Effector CD4-positive, alpha-beta T cell (primary cell): ENCODE measurements around the gene BOD1.
"Not testable (repeated sequence)": the region's sequence is repeated elsewhere in the genome, so short reads cannot be mapped to it uniquely, and the experiment has no call there.

ENCODE experiments used
- DNase-seq: peaks from one replicate; pipeline ENCODE4 v3.0.0-alpha.2; 2020

BOD1 gene

DNA sequence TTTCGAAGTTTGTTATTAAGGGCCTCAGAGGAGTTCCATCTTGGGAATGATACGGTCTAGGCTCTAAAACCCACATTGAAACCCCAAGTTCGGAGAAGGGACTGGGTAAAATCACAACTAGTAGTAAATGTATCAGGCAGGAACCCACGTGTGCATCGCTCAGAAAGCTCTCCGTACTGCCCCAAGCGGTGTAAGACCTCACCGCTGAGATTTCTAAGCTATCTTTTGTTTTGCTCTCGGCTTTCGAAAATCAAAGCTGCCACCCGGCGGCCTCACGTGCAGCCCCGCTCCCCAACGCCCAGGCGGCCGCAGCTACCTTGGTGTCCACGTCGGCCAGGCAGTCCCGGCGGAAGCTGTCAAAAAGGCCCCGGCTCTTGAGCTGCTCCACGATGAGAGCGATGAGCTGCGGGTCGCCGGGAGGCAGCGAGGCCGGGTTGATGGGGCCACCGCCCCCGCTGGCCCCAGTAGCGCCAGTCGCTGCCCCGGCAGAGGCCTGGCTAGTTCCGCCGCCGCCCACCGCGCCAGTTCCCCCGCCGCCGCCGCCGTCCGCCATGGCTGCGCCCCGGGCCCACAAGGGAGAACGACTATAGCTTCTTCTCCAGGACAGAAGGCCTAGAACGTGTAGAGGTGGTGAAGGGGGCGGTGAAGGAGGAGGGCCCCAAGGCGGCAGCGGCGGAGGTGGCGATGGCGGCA, 420 bp downstream of the BOD1 start:
- peak; percentile 62 for DNase-seq

- no peak for DNase-seq
Measured at GRCh38 chr5:173614591-173614990, 1.9 kb downstream of the BOD1 start.

- DNase-seq, result no peak
Measured at GRCh38 chr5:173613433-173614159, 2.9 kb downstream of the BOD1 start.

DNA sequence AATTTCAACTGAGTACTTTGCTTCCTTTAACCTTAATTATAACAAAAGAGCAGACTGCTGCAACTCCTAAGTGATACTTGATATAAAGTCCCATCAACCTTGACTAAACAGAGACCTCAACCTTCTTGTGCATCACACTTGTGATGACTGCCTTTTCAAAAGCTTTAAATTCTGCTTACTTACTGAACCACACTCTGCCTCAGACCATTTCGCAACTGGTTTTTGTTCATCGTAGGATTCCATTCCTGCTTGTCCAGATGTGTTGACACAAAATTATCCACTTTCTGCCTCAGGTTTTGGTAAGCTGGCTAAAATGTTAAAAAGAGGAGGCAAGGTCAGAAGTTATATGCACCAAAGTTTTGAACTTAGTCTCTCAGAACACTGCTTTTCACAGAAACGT, 3.5 kb downstream of the BOD1 start:
- no peak for DNase-seq

DNA sequence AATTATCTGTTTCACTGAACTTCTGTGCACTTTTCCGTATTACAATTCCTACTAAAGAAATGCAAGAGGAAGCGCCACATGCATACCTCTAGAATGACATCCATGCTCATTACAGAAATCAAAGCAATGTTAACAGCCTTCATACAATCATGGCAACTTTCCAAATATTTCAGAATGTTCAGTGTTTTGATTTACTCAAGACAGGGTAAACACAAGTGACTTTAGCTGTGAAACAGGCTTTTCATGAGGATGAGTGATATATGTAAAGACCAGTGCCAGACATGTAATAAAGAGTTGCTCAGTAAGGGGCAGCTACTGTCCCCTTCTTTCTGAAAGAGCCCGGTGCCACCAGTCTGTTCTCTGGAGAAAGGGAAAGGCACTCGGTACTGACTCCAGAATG, 4.7 kb downstream of the BOD1 start:
- DNase-seq, result no peak

- DNase-seq, result no peak
Measured at GRCh38 chr5:173604141-173604540, 12.3 kb downstream of the BOD1 start.

- no peak for DNase-seq
Measured at GRCh38 chr5:173602423-173602822, 14.0 kb downstream of the BOD1 start.

DNA sequence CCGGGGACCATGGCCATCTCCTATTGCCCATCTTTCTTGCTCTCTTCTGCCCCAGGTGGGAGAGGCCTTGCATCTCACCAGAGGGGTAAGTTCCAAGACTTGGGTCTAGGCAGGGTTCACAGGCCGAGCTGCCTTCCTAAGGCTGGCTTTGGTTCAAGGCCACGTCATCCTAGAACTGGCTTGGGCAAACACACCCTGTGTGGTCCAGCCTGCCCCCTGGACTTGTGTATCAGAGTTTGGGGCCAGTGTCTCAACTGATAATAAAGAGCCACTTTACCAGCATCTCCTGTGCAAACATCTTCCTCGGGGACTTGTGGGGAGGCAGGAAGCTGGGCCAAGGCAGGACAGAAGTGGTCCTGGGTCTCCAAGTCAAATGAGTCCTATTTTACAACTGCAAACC, 17.8 kb downstream of the BOD1 start:
- DNase-seq, result no peak

DNA sequence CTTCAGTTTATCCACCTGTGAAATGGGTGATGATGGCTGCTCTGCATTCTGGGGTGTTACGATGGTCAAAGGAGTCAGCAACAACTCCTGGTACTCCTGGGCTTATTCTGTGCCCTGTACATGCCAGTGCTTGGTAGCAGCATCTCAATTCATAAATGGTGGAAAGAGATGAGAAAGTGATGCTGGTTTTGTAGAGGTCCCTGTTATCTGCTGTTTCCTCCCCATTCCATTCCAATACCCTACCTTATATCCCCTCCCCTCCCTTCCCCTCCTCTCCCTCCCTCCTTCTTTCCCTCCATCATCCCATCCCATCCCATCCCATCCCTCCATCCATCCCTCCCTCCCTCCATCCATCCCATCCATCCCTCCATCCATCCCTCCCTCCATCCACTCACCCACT, 19.1 kb downstream of the BOD1 start:
- DNase-seq, result no peak

DNA sequence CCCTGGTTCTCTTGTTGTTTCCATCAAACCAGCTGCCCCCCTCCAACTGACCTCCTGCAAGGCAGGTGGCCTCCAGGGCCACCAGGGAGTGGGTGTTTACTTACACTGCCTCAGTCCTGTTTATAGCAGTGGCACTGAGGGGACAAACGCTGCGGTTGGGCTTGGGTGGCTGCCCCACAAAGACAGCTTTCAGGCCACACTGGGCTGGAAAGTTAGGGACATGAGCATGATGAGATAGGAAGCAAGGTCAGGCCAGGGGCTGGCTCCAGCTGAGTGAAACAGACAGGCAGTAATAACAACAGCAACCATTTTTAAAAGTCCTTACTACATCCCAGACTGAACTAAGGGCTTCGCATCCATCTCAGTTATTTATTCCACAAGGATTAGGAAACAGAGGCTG, 20.6 kb downstream of the BOD1 start:
- DNase-seq, result no peak

- DNase-seq, result no peak
Measured at GRCh38 chr5:173594061-173594460, 22.4 kb downstream of the BOD1 start.

- no peak for DNase-seq
Measured at GRCh38 chr5:173592050-173592669, 24.3 kb downstream of the BOD1 start.

DNA sequence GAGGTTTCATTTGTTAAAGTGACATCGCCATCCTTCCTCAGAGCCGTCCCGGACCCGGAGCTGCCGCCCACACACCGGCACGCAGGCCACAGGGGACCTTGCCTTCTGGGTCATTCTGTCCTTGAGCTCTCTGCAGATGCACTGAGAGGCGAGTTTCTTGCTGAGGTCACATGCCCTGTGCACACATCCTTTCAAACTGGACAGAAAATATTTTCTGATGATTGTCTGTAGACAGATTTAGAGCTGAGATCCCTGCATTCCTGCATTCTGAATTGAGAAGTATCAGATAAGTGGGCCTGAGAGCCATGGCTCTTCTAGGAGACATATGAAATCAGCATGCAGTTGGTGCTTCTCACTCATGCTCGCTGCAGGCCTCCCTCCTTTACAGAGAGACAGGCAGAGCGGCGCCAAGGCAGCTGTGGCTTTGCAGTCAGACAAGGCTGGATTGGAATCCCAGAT, 25.4 kb downstream of the BOD1 start:
- DNase-seq, result no peak

DNA sequence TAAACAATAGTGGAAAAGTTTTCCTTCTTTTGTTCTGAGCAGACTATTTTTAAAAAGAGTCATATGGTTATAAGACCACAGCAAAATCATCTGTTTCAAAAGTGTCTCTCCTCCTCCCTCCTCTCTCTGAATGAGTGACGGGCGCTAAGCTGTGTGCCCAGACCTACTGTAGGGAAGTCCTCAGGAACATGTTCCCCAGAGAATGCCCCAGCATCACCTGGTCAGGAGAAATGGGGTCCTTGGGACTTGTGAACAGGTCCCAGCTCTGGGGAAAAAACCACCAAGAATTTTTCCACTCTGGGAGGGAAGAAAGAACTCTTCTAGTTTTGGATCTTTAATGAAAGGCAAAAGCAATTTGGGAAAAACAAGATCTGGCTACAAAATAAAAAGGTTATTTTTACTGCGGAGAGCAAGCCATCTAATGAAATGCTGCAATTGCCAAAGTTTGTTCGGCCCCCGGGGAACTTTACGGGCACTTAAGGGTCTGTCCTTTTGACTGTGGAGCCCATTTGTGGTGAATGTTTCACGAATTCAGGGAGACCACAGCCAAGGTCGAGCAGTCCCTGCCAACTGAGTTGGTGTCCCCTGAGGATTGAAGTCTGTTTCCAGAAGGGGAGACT, 25.9 kb downstream of the BOD1 start:
- DNase-seq, result no peak

- DNase-seq, result not testable (repeated sequence)
Measured at GRCh38 chr5:173586133-173586532, 30.3 kb downstream of the BOD1 start.

- no peak for DNase-seq
Measured at GRCh38 chr5:173583346-173583745, 33.1 kb downstream of the BOD1 start.

DNA sequence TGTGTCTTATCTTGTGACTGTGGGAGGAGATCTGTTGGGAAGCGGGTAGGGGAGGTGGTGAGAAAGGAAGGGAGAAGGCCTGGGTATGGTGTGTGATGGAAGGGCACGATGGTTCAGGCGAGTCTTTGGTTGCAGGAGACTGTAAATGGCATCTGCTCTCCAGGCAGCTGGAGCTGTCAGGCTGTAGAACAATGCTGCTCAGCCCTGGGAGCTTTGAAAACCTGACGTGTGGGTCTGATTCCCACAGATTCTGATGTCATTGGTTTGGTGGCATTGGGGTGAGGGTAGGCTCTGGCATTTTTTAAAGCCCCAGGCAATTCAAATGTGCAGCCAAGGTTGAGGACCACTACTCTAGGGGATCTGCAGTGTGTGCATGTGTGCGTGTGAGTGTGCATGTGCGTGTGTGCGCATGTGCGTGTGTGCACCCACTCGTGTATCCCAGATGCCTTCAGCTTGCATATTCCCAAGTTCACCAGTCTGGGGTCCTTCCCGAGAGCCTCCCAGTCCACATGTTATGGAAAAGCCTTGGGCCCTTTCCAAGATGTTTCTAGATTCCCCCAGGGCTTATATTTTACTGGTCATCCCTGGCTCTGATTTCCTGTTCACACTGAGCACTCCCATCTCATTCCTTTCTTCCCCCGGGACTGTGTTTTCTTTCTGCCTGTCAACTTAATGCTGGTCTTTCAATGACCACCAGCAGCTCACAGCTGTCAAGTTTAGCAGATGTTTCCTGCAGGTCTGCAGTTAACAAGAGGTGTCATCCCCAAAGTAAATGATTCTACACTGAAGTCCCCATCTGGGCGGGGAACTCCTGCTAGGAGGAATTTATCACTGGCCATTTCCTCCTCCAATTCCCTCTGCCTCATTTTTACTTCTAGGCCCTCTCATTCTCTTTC, 34.0 kb downstream of the BOD1 start:
- no peak for DNase-seq

GRCh38 chr5:173581408-173582215, 34.8 kb downstream of the BOD1 start:
- DNase-seq, result peak; percentile 16

DNA sequence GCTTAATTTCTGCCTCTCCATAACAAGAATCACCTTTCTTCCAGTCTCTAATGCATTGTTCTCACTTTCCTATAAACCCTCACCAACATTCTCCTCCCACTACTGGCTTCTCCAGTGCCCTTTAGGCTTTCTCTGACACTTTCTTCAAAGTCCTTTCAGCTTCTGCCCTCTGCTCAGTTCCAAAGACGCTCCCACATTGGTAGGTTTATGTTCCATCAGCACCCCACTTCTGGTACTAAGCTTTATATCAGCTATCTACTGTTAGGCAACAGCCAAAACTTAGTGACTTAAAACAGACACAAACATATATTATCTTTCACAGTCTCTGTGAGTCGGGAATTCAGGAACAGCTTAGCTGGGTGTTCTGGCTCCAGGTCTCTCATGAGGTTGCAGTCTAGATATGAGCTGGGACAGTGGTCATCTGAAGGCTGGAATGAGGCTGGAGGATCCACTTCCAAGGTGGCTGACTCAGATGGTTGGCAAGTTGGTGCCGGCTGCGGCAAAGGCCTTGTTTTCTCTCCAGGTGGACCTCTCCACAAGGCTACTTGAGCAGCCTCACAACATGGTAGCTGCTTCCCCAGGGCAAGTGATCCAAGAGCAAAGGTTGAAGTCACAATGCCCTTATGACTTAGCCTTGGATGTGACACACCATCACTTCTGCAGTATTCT, 37.4 kb downstream of the BOD1 start:
- DNase-seq, result no peak

- no peak for DNase-seq
Measured at GRCh38 chr5:173577817-173578216, 38.6 kb downstream of the BOD1 start.

- DNase-seq, result no peak
Measured at GRCh38 chr5:173577166-173577565, 39.3 kb downstream of the BOD1 start.
